GM18526 (cell line): Measurements from ENCODE around the gene ANKRD17.

Experiments used
- POLR2A ChIP-seq: IDR thresholded peaks from 3 replicates; pipeline ENCODE4 v1.6.1; 2011; ENCODE audit not compliant: insufficient read length; ENCODE audit errors: extremely low read depth

ANKRD17 gene

GRCh38 chr4:73258686-73259570 is at the start of gene ANKRD17:
ANKRD17 (minus strand) TSS chr4:73258798; CDS start chr4:73258668, 130 bp downstream.
- peak; percentile 94 for TF ChIP-seq POLR2A

- no peak for TF ChIP-seq POLR2A
These were observed 49.7 kb upstream of the ANKRD17 start for GRCh38 chr4:73308286-73308685.

- TF ChIP-seq POLR2A: no peak
These were observed 45.1 kb upstream of the ANKRD17 start for GRCh38 chr4:73303711-73304110.

GRCh38 chr4:73299548-73300280 is 41.1 kb upstream of the ANKRD17 start:
- no peak for TF ChIP-seq POLR2A

GRCh38 chr4:73281982-73282381 is 23.4 kb upstream of the ANKRD17 start:
- TF ChIP-seq POLR2A: no peak

- TF ChIP-seq POLR2A: no peak
These were observed 22.8 kb upstream of the ANKRD17 start for GRCh38 chr4:73281396-73281795.

GRCh38 chr4:73277201-73277600 is 18.6 kb upstream of the ANKRD17 start:
- TF ChIP-seq POLR2A: no peak

- TF ChIP-seq POLR2A: no peak
These were observed 16.7 kb upstream of the ANKRD17 start for GRCh38 chr4:73275318-73275654.

GRCh38 chr4:73272816-73273215 is 14.2 kb upstream of the ANKRD17 start:
- no peak for TF ChIP-seq POLR2A

- no peak for TF ChIP-seq POLR2A
These were observed 8.5 kb upstream of the ANKRD17 start for GRCh38 chr4:73267050-73267449.

- no peak for TF ChIP-seq POLR2A
These were observed 1.0 kb upstream of the ANKRD17 start for GRCh38 chr4:73259571-73260090.

- no peak for TF ChIP-seq POLR2A
These were observed 237 bp downstream of the ANKRD17 start for GRCh38 chr4:73258436-73258685.

GRCh38 chr4:73257651-73258435 is 755 bp downstream of the ANKRD17 start:
- no peak for TF ChIP-seq POLR2A

GRCh38 chr4:73257234-73257633 is 1.4 kb downstream of the ANKRD17 start:
- no peak for TF ChIP-seq POLR2A

GRCh38 chr4:73252001-73252400 is 6.6 kb downstream of the ANKRD17 start:
- TF ChIP-seq POLR2A: no peak

GRCh38 chr4:73251384-73251783 is 7.2 kb downstream of the ANKRD17 start:
- TF ChIP-seq POLR2A: no peak
